Mucosa of stomach (tissue), 1 donor: Measurements from ENCODE around the gene BMF.
"Not testable (repeated sequence)": the region's sequence is repeated elsewhere in the genome, so short reads cannot be mapped to it uniquely, and the experiment has no call there.

ENCODE experiments used
- H3K27me3 ChIP-seq: one replicate; pipeline ENCODE4 v1.7.0; 2013; ENCODE audit warnings: mild to moderate bottlenecking, low read length; ENCODE audit not compliant: control insufficient read depth, insufficient read depth
- H3K36me3 ChIP-seq: one replicate; pipeline ENCODE4 v1.7.0; 2013; ENCODE audit warnings: low read length; ENCODE audit not compliant: control insufficient read depth, insufficient read depth
- H3K4me1 ChIP-seq: one replicate; pipeline ENCODE4 v1.7.0; 2013; ENCODE audit warnings: mild to moderate bottlenecking, low read length; ENCODE audit not compliant: control insufficient read depth, insufficient read depth
- H3K4me3 ChIP-seq: one replicate; pipeline ENCODE4 v1.7.0; 2013; ENCODE audit warnings: low read length
- H3K9ac ChIP-seq: one replicate; pipeline ENCODE4 v1.7.0; 2013; ENCODE audit warnings: mild to moderate bottlenecking, low read length, moderate library complexity
- H3K9me3 ChIP-seq: one replicate; pipeline ENCODE4 v1.7.0; 2013; ENCODE audit warnings: mild to moderate bottlenecking, low read length, moderate library complexity; ENCODE audit not compliant: control insufficient read depth
- donor health status: Pancreatic carcinoma.

The BMF gene

DNA sequence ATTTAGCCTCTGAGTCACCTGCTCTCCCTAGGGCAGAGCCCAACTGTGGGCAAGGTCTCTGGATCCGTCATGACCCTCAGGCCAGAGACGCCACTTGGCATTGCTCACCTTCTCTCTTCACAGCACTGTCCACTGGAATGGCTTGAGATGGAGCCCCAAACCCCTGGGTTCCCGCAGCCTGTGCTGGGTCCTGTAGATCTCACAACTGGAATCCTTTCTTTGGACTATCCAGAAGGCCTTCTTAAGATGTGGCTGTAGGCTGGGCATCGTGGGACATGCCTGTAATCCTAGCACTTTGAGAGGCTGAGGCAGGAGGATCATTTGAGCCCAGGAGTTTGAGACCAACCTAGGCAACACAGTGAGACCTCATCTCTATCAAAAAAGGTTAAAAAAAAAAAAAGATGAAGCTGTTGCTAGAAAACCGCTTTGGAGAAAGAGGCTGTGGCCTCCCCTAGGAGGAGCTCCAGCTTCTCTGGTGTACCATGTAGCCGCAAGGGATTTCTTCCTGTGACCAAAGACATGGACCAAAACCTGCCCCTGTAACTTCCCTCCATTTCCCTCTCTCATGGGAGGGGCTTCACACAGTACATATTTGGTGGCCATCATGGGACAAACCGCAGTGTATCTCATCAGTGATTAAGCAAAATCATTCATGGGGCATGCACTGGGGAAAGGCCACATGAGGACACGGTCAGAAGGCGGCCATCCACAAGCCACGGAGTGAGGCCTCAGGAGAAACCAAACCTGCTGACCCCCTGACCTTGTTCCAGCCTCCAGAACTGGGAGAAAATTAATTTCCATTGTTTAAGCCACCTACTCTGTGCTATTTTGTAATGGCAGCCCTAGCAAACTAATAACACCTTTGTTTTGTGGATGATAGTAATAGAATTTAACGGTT is 28.9 kb upstream of the BMF start:
- Histone ChIP-seq H3K4me1 (no peaks in the 10 kb centered on the region), H3K4me3 (no peak overlapping the region), H3K9me3 (no peaks in the 10 kb centered on the region), H3K27me3 (no peaks in the 10 kb centered on the region), H3K36me3 (no peaks in the 10 kb centered on the region), H3K9ac (no peak overlapping the region)

- Histone ChIP-seq H3K4me1 (no peaks in the 10 kb centered on the region), H3K27me3 (no peaks in the 10 kb centered on the region), H3K9ac (no peak overlapping the region), H3K9me3 (no peaks in the 10 kb centered on the region), H3K4me3 (no peak overlapping the region), H3K36me3 (no peaks in the 10 kb centered on the region)
Measured at GRCh38 chr15:40136470-40137302, 28.0 kb upstream of the BMF start.

DNA sequence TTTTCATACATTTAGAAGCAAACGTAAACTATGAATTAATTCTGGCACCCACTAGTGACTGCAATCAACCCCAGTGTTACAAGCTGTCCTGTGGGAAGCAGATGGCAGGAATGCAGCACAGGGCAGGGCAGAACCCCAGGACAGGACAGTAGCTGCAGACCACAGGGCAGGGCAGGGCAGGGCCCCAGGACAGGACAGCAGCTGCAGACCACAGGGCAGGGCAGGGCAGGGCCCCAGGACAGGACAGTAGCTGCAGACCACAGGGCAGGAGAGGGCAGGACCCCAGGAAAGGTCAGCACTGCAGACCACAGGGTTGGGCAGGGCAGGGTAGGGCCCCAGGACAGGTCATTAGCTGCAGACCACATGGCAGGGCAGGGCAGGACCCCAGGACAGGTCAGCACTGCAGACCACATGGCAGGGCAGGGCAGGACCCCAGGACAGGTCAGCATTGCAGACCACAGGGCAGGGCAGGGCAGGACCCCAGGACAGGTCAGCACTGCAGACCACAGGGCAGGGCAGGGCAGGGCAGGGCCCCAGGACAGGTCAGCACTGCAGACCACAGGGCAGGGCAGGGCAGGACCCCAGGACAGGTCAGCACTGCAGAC is 27.3 kb upstream of the BMF start:
- H3K36me3 ChIP-seq, H3K4me3 ChIP-seq, H3K9me3 ChIP-seq, H3K4me1 ChIP-seq, H3K27me3 ChIP-seq, H3K9ac ChIP-seq: not testable (repeated sequence)

GRCh38 chr15:40134885-40135284 is 26.2 kb upstream of the BMF start:
- no peaks in the 10 kb centered on the region for H3K9me3 ChIP-seq
- no peak overlapping the region for H3K9ac ChIP-seq
- no peaks in the 10 kb centered on the region for H3K36me3 ChIP-seq
- H3K27me3 ChIP-seq, result no peaks in the 10 kb centered on the region
- no peak overlapping the region for H3K4me3 ChIP-seq
- H3K4me1 ChIP-seq, result no peaks in the 10 kb centered on the region

- Histone ChIP-seq H3K27me3 (no peaks in the 10 kb centered on the region), H3K9me3 (no peaks in the 10 kb centered on the region), H3K4me3 (no peak overlapping the region), H3K36me3 (no peaks in the 10 kb centered on the region), H3K9ac (no peak overlapping the region), H3K4me1 (no peaks in the 10 kb centered on the region)
Measured at GRCh38 chr15:40133544-40133943, 24.9 kb upstream of the BMF start.

DNA sequence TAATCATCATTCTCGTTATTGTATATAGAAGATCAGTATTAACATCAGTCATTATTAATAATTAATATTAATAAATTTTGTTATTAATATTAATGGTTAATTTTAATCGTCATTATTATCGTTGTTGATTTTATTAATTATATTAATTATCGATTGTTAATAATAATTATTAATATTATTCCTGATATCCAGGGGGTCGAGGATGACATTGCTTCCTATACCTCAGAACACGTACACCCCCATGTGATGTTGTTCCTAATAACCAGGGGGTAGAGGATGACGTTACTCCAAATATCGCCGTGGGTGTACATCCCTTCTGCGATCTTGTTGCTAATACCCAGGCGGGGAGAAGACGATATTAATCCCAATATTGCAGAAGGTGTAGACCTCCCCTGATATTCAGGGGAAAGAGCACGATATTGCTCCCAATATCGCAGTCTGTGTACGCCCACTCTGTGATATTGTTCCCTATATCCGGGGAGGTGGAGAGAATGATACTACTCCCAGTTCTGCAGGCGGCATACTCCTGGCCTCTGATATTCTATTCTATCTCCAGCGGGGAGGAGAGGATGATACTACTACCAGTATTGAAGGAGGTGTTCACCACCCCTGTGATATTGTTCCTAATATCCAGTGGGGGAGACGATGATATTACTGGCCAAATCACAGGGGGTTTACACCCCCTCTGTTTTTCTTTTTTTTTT is 22.3 kb upstream of the BMF start:
- H3K27me3 ChIP-seq, result no peaks in the 10 kb centered on the region
- no peak overlapping the region for H3K9ac ChIP-seq
- no peaks in the 10 kb centered on the region for H3K4me1 ChIP-seq
- no peak overlapping the region for H3K4me3 ChIP-seq
- no peaks in the 10 kb centered on the region for H3K9me3 ChIP-seq
- no peaks in the 10 kb centered on the region for H3K36me3 ChIP-seq

GRCh38 chr15:40130118-40130517 is 21.4 kb upstream of the BMF start:
- Histone ChIP-seq H3K36me3 (no peaks in the 10 kb centered on the region), H3K4me1 (no peaks in the 10 kb centered on the region), H3K4me3 (no peak overlapping the region), H3K27me3 (no peaks in the 10 kb centered on the region), H3K9ac (no peak overlapping the region), H3K9me3 (no peaks in the 10 kb centered on the region)

DNA sequence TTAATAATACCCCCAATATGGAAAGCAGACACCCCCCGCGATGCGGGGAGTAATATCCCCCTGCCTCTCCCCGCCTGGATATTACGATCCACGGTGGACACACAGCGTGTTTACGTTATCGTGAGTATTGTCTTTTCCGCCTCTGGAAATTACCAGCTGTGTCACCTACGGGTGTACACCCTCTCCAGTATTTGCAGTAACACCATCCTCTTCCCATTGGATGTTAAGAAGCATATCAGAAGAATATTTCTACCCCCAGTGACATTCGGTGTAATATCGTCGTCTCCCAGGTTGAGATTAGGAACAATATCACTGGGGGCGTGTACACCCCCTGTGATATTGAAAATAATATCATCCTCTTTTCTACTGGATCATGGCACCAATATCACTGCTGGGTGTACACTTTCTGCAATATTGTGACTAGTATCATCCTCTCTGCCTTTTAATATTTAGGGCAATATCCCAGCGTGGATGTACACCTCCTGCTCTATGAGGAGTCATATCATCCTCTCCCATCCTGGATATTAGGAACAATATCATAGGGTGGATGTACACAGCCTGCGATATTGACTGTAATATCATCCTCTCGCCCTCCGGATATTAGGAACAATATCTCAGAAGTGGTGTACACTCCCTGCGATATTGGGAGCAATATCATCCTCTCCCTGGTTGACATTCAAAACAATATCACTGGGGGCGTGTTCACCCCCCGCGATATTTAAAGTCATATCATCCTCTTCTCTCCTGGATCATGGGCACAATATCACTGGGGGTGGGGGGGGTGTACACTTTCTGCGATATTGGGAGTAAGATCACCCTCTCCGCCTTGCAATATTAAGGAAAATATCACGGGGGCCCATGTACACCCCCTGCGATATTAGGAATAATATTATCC is 20.3 kb upstream of the BMF start:
- no peaks in the 10 kb centered on the region for H3K4me1 ChIP-seq
- H3K9ac ChIP-seq, result no peak overlapping the region
- no peak overlapping the region for H3K4me3 ChIP-seq
- no peaks in the 10 kb centered on the region for H3K27me3 ChIP-seq
- H3K9me3 ChIP-seq, result no peaks in the 10 kb centered on the region
- no peaks in the 10 kb centered on the region for H3K36me3 ChIP-seq

GRCh38 chr15:40125950-40126349 is 17.3 kb upstream of the BMF start:
- Histone ChIP-seq H3K9ac (no peak overlapping the region), H3K9me3 (no peaks in the 10 kb centered on the region), H3K4me1 (no peaks in the 10 kb centered on the region), H3K36me3 (no peaks in the 10 kb centered on the region), H3K4me3 (no peak overlapping the region), H3K27me3 (no peaks in the 10 kb centered on the region)

GRCh38 chr15:40124807-40125285 is 16.2 kb upstream of the BMF start:
- not testable (repeated sequence) for H3K4me1 ChIP-seq, H3K9me3 ChIP-seq, H3K36me3 ChIP-seq, H3K9ac ChIP-seq, H3K27me3 ChIP-seq, H3K4me3 ChIP-seq

DNA sequence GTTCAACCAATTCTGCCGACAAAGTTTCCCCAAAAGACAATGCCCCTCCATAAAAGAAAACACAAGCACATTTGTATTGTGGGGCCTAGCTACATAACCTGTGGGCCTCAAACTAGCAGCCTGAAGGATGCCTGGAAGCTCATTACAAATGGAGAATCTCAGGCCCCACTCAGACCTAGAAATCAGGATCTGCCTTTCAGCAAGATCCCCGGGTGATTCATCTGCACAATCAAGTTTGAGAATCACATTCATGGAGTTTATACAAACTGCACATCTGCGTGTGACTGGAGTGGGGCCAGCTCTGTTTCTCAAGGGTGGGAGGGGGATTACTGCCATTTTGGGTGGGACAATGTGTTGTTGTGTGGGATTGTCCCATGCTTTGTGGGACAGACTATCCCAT is 15.7 kb upstream of the BMF start:
- not testable (repeated sequence) for H3K4me3 ChIP-seq, H3K27me3 ChIP-seq, H3K36me3 ChIP-seq, H3K4me1 ChIP-seq, H3K9ac ChIP-seq, H3K9me3 ChIP-seq
